Activated T-cell treated with anti-CD3 and anti-CD28 coated beads, Interleukin-2, amount 50 U/mL, for 1 hour (primary cell): ENCODE results near the gene ITPKB.
A peak's percentile ranks its signal among the peaks of the same experiment; 100 is the strongest.
"Not testable (repeated sequence)": the region's sequence is repeated elsewhere in the genome, so short reads cannot be mapped to it uniquely, and the experiment has no call there.

Source experiments
- DNase-seq: peaks from one replicate; pipeline ENCODE4 v3.0.0-alpha.2; 2020

Gene ITPKB

DNA sequence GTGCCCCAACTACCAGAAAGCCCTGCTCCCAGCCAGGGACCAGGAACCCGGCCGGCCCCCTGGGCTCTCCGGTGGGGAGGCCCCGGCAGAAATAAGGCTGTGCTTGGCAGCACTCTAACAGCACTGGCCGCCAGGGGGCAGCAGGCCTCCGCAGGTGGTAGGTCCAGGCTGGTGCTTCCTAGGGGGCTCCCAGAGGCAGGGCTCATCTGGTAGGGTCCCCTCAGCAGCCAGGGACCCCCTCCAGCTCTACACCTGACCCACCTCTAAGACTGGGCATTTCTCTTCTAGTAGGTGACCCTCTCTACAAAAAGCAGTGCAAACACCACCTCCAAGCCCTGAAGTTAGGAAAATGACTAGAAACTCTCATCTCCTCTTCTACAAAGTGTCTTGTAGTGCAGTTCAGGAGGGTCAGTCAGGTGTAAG is 104.9 kb downstream of the ITPKB start:
- peak; percentile 86 for DNase-seq

DNA sequence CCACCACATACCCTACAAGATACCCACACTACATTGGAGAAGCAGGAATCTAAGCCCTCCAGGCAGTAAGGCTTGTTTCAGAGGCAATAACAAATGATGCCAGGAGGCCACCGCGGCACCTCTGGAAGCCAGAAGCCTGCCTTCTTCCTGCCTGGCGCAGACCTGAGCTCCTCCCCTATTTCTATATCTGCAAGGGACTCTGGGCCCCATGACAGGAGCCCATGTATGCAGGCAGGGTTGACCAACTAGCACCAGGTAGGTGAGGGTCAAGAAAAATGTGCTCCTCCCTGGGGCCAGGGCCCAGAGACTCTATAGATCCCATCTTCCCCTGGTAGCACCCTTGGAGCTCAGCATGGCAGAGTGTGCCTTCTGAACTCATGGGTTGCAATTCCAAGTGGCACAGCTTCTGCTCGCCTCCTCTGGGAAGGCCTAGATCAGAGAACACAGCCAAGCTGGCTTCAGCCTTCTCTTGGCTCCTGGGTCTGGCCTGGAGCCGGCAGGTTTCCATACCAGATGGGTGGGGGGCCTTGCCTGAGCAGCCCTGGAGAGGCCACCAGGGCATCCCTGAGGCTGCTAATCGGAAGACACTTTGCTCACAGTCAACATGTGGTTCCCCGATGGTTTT is 105.4 kb downstream of the ITPKB start:
- DNase-seq = no peak

DNA sequence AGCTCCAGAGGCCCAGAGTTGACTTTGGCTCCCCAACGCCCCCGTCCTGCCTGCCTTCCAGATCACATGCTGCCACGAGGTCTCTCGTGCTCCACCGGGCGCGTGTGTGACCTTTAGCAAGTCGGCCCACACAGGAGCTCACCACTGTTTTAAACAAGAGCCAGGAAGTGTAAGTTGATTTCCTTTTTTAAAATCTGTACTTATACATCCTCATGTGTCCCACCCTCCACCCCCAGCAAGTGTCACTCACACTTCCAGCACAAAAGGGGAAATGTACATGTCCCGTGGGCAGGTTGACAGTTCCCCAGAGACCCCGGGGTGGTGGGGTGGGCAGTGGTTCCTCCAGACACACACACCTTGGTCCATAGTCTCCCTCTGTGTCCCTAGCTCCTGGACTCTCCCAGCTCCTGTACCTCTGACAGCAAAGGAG is 106.1 kb downstream of the ITPKB start:
- DNase-seq = peak; percentile 29

DNA sequence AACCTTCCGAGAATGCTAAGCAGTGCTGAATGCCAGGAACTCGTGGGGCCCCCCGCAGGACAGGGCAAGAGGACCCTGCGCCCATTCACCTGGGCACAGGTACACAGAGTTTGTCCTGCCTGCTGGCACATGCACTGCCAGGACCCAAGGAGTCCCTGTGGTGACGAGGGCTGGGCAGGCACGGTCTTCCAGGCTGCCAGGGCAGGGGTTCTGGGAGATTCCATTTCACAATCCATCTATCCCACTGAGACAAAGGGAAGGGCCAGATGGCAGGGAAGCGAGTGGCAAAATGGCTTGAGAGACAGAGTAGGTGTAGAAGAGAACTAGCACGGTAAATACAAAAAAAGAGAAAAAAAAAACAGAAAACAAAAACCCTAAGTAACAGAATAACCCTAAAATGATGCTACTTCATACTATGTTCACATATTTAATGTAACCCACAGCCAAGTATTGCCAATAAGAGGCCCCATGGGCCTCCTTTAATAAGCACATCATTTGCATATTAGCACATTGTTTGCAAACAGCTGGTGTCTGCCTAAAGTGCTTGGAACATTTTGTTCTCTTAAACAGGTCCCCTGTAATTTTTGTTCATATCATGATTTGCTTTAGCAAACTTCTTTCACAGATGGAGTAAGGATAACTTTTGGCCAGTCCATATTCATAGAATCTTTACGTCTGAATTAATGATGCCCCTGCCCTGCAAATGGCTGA is 106.8 kb downstream of the ITPKB start:
- no peak for DNase-seq

DNA sequence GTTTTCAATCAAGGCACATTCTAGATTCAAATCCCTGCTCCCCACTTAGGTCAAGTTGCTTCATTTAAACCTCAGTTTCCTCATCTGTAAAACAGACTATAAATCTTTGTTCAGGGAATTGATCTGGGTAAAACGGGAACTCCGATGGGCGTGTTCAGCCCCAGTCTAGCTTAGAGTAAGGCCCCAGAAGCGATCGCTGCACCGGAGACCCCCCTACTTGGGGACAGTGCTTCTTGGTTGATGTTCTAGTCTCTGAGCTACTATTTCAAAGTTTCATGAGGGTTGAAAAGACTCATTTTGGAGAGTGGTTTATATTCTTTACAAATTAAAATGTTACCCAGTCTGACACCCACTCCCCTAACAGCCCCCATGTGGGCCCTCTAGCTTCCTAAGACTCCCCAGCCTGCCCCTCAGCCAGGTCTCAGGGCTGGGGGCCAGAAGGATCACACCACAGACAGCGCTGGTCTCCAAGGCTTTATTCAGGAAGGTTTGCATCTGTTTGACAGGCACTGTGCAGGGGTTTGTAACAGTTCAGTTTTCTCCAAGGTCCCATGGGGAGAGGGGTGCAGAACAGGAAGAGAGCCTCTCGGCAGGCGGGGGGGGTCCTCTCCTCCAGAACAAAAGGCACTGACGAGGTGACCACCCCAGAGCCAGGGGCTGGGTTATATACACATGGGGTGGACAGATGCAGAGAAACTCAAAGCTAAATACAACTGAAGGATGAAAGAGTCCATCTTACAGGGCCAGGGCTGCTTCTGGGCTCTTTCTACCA is 107.7 kb downstream of the ITPKB start:
- DNase-seq = no peak

DNA sequence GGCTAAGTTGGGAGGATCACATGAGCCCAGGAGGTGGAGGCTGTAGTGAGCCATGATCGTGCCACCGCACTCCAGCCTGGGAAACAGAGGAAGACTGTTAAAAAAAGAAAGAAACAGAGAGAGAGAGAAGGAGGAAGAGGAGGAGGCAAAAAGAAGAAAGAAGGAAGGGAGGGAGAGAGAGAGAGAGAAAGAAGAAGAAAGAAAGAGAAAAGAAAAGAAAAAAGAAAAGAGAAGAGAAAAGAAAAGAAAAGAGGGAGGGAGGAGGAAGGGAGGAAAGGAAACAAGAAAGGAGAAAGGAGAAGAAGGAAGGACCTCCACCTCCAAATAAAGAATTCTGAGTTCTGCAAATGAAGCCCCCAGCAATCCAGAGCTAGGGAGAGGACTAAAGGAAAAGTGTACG is 108.5 kb downstream of the ITPKB start:
- DNase-seq = no peak

DNA sequence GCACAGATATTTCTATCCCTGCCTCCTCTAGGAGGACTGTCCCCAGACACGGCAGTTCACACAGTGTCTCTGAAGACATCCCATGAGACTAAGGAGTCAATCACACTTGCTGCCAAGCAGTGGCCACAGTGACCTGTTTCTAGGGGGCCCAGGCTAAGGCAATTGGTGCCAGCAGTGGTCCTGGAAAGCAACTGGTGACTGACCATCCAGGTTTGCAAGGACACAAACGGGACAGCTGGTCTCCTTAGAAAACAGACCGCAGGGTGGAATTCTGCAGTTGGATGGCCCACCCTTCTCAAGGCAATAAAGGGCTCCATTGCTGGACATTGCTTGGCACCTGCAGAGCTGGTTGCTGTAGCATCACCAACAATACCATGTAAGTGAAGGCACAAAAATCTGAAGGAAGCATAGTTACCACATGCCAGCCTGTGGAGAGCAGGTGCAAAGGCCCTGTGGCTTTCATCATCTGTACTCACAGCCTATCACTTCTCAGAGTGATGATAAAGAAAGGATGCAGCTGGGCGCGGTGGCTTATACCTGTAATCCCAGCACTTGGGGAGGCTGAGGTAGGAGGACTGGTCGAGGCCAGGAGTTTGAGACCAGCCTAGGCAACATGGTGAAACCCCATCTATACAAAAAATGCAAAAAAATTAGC is 109.1 kb downstream of the ITPKB start:
- DNase-seq = no peak

DNA sequence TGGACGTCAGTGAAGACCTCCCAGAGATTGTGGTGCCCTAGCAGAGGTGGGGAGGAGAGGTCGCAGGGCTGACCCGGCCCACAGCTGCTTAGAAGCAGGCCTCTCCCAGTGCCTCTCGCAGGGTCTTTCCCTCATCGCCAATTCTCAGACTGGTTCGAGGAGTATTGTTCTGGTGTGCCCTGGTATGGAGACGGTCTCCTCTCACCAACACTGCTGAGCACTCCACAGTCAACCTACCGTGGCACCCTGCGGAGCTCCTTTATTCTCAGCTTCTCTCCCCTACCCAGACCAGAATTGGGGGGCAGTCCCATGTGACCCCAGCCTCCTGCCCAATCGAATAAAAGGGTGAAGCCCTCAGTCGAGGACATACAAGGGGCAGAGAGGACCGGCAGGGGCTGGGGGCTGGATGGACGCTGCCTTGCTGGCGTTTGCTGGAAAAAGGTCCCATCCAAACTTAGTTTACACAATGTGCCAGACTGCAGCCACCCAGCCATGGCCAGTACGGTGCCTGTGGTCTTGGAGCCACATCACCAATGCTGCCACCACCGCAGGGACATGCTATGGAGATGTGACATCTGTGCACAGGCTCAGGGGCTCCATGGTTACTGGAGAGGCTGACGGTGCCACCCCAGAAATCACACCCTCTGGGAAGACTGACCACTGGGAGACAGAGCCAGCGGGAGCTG is 109.7 kb downstream of the ITPKB start:
- DNase-seq = no peak

DNA sequence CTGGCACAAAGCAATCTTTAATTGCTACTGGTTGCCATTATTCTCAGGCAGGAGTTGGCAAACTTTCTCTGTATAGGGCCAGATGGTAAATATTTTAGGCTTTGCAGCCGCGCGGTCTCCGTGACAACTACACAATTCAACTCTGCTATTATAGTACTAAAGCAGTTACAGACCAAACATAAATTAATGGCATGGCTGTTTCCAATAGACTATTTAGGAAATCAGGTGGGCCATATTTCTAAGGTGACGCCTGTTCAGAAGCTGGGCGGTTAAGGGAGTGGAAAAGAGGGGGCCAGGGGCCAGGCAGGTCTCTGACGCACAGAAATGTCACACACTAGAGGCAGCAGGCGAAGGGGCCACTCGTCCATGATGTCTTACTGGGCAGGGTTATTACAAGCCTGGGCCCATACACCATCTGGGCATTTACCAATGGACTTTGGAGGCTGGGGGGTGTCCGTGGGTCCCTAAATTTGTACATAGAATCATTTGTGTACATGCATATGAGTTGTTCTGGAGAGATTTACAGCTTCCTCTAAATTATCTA is 110.4 kb downstream of the ITPKB start:
- DNase-seq = no peak

DNA sequence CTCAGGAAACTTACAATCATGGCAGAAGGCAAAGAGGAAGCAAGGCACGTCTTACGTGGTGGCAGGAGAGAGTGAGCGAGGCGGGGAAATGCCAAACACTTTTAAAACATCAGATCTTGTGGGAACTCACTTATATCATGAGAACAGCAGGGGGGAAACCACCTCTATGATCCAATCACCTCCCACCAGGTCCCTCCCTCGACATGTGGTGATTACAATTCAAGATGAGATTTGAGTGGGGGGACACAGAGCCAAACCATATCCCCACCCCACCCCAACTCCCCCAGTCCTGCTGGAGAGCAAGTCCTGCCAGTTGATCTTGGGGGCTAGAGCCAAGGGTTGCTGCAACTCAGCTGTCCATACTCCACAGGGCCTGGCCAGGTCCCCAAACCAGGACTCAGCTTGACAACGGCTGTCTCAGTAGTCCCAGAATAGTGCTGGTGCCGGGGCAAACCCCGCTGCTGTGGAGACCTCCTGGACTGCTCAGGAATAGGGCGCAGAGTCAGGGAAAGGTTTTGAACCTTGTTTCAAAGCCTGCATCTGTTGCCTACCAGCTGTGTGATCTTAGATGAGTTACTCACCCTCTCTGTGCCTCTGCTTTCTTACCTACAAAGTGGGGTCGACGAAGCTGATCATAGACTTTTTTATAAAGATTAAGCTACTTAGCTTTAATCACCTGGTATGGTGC is 111.0 kb downstream of the ITPKB start:
- DNase-seq = no peak

DNA sequence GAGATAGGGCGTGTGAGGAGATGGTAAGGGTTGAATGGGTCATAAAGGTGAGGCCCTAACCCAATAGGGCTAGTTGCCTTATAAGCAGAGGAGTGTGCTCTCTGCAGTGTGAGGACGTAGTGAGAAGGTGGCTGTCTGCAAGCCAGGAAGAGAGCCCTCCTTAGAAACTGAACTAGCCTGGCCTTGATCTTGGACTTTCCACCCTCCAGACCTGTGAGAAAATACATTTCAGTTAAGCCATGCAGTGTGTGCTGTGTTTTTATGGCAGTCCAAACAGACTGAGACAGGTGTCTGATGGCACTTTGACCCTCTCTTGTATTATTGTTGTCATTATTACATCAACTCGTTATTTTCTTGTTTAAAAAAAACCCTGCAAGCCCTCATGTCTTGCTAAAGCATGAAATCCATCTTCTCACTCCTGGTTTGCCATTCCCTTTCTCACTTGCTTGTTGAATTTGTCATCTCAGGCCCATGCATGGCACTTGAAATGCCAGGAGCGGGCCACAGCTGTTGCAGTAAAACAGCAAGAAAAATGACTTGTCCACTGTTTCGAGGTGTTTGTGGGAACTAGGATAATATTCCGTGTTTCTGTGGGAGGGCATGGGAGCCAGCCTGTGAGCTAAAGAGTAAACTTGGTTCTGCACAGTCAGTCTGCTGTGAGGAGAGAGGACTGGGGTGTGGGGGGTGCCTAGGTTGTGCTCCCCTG is 111.9 kb downstream of the ITPKB start:
- no peak for DNase-seq

DNA sequence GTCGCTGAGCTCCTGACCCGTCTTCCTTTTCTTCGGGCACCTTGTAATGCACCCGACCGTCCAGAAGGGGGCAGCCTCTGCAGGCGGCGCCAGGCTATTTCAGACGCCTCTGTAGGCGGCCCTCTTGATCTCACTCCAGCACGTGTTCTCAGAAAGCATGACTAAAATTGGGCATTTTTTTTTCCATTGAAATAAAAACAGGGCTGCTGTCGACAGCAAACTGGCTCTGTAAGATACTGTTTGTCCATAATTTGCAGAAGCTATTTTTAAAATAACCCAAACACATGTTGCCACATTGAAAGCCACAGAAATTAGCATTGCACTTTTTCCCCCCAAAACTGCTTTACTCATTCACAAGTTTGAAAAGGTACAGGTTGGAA is 112.5 kb downstream of the ITPKB start:
- peak; percentile 84 for DNase-seq

DNA sequence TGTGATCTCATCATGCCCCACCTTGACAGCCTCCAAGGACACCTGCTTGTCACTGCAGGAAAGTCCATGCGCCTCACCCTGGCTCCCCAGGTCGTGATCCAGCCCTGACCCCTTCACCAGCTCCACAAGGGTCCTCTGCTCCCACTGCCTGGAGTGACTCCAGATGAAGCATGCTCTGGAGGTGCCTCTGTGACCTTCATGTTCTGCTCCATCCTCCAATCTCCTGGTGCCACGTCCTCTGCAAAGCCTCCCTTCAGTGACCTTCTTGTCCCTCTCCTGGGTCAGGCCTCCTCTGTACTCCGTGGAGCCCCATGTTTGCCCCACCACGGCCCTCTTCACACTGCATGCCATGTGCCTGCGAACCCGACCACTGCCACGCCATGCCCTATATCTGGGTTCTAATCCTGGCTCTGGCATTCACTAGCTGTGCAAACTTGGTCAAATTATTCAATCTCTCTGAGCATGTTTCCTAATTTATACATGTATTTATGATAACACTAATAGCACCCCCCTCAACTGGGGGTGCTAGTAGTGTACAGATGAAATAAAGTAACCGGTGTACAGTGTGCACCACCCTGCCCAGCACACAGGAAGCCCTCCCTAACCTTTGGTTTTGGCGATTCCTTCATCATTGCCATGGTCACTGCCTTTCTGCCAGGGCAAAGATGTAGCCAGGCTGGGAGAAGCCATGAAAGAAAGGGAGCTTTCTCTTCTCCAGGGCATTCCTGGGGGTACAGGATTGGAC is 113.1 kb downstream of the ITPKB start:
- no peak for DNase-seq

DNA sequence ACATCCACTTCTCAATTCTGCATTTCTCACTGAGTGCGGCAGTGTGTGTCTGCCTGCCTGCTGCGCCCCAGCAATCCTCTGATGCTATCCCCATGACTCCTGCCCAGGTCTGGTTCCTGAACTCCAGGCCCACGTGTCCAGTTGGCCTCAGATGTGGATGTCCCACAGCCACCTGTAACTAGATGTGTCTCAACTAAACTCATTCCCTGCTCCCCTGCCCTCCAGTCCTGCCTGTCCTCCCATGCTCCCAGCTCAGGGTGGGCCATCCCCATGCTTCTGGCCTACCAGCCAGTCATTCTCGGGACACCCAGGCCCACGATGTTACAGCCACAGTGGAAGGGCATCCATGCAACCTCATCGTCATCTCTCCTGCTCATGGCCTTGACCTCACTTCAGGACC is 113.8 kb downstream of the ITPKB start:
- no peak for DNase-seq

DNA sequence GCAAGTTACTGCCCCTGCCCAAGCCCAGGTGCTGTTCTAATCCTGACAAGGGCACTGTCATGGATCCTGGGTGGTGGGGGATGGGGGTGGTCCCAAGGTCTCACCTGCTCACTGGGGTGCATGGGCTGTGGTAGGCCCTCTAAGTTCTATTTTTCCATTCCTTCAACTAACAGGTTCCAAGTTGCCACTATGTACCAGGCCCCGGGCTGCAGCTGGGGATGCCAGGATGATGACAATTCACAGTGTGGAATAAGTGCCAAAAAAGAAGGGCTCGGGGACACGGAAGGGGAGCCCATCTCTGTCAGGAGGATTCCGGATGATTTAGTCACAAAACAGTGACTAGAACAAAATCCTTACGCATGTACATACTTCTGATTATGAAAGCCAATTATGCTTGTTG is 114.6 kb downstream of the ITPKB start:
- no peak for DNase-seq

DNA sequence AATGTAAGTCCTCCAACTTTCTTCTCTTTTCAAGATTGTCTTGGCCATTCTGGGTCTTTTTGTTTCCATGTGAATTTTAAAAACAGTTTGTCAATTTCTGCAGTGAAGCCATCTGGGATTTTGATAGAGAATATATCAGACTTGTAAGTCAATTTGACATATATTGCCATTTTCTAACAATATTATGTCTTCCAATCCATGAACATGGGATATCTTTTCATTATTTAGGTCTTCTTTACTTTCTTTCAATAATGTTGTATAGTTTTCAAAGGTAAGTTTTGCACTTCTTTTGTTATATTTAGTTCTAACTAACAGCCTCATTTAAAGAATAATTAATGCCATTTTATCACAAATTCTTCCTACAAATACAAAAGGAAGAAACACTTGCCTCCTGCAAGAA is 117.1 kb downstream of the ITPKB start:
- no peak for DNase-seq

DNA sequence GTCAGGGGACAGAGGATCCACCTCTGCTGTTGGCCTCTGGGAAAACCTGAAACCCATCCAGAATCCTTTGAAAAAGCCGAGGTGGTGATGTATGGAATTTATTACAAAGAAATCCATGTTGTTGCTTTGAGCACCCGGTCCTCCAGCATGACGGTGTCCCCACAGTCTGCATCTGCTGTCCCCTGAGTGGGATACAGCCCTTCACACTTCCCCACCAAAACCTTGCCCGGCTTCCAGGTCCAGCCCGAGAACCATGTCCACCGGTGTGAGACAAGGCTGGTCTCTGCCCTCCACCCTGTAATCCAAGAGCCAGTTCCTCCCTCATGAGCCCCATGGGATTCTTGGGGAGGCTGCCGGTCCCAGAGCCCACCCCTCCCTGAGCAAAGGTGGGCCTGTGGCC is 120.1 kb downstream of the ITPKB start:
- no peak for DNase-seq

DNA sequence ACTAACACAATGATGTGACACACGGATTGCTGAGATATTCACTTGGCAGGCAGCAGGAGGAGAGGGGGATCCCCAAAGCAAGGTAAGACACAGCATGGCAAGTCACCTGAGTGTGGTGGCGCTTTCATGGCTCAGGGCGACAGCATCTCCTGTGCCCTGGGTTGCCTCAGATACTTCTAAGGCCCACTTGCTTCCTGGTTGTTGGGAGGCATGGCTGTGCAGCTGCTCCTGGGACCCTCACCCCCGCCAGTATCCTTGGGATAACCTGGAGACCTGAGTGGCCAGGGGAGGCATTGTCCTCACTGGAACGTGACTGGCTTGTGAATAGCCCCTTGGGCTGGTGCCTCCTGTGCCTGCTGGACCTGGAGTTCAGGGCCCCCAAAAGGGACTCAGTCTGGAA is 120.7 kb downstream of the ITPKB start:
- no peak for DNase-seq

DNA sequence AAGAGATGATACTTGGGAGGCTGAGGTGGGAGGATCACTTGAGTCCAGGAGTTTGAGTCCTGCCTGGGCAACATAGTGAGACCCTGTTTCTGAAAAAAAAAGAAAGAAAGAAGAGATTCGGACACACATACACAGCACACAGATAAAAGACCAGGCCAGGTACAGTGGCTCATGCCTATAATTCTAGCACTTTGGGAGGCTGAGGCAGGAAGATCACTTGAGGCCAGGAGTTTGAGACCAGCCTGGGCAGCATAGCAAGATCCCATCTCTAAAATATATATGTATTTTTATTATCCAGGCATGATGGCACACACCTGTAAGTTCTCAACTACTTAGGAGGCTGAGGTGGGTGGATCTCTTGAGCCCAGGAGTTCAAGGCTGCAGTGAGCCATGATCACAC is 121.4 kb downstream of the ITPKB start:
- not testable (repeated sequence) for DNase-seq

DNA sequence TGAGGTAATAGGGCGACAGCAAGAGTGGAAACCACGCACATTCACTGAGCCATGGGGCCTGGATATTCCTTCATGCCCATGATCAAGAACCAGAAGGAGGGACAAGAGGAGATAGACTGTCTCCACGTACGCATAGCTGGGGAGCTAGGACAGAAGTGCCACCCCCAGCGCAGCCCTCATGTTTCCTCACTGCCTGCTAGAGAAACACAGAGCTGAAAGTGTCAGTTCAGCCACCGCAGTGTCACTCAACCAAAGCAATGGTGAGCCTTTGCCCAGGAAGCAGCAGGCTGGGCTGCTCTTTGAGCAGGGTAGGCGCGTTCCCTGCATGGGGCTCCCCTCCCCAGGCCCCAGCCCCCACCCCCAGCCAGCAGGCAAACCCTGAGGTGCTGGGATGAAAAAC is 122.0 kb downstream of the ITPKB start:
- DNase-seq = no peak

DNA sequence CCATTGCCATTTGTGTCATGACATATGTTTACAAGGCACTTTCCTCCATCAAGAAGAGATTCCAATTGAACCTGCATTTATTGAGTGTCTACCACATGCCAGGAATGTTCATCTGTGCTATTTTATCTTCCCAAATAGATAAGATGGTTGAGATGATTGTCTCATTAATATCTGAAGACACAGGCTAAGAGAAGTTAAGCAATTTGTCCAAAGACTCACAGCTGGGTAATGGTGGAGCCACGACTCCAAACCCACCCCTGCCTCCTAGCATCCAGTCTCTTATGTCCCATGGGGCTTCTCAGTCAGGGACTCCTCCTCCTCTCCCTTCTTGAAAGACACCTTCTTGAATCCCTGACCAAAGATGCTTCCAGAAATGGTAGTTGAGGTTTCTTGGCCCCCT is 122.4 kb downstream of the ITPKB start:
- no peak for DNase-seq
